Suppressor macrophage (primary cell): ENCODE measurements around the gene ADAMTS16.
"Not testable (repeated sequence)": the region's sequence is repeated elsewhere in the genome, so short reads cannot be mapped to it uniquely, and the experiment has no call there.

Experiments
- DNase-seq, 4 experiments: peaks; one replicate each; pipeline ENCODE4 v3.0.0-alpha.2; 2020 to 2022
- total RNA-seq, 17 experiments: gene quantifications; one replicate each; lab custom pipeline; 2026; ENCODE audit warnings: mixed read lengths in 6 of 17, inconsistent platforms in 3 of 17; lab: John Stamatoyannopoulos, UW

Gene ADAMTS16, protein sequence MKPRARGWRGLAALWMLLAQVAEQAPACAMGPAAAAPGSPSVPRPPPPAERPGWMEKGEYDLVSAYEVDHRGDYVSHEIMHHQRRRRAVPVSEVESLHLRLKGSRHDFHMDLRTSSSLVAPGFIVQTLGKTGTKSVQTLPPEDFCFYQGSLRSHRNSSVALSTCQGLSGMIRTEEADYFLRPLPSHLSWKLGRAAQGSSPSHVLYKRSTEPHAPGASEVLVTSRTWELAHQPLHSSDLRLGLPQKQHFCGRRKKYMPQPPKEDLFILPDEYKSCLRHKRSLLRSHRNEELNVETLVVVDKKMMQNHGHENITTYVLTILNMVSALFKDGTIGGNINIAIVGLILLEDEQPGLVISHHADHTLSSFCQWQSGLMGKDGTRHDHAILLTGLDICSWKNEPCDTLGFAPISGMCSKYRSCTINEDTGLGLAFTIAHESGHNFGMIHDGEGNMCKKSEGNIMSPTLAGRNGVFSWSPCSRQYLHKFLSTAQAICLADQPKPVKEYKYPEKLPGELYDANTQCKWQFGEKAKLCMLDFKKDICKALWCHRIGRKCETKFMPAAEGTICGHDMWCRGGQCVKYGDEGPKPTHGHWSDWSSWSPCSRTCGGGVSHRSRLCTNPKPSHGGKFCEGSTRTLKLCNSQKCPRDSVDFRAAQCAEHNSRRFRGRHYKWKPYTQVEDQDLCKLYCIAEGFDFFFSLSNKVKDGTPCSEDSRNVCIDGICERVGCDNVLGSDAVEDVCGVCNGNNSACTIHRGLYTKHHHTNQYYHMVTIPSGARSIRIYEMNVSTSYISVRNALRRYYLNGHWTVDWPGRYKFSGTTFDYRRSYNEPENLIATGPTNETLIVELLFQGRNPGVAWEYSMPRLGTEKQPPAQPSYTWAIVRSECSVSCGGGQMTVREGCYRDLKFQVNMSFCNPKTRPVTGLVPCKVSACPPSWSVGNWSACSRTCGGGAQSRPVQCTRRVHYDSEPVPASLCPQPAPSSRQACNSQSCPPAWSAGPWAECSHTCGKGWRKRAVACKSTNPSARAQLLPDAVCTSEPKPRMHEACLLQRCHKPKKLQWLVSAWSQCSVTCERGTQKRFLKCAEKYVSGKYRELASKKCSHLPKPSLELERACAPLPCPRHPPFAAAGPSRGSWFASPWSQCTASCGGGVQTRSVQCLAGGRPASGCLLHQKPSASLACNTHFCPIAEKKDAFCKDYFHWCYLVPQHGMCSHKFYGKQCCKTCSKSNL
- total RNA-seq = 0 to 3.1 (median 0) reads per million in 17 experiments

DNA sequence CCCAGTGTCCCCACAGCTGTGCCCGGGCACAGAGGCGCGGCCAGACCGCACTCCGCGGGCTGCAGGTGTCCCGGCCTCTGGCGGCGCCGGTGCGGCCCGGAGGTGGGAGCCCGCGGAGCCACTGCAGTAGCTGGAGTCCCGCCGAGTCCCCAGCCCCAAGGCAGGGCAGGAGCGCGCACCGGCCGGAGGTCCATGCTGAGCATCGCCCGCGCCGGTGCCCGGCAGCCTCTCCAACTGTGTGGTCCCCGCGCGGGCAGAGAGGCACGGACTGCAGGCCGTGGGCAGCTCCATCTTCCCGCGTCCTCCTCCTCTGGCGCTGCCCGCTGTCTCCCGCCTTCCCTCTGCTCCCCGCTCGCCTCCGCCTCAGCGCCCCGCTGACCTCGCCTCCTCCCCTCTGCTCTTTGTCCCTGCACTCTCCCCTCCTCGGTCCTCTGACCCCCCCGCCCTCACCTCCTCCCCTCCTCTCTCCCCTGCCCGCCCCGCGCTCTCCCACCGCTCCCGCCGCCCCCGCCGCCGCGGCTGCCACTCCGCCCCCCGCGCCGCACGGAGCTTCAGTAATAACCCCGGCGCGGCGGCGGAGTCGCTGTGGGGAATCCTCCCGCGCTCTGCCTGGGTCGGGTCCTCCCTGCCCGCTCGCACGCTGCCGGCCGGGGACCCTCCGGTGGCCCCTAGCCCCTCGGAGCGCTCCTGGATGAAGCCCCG, at the start of gene ADAMTS16:
ADAMTS16 (plus strand) TSS at position 554 of the 702 bp plus-strand sequence; CDS start at position 692, 138 bp downstream.
- no peak for DNase-seq

DNA sequence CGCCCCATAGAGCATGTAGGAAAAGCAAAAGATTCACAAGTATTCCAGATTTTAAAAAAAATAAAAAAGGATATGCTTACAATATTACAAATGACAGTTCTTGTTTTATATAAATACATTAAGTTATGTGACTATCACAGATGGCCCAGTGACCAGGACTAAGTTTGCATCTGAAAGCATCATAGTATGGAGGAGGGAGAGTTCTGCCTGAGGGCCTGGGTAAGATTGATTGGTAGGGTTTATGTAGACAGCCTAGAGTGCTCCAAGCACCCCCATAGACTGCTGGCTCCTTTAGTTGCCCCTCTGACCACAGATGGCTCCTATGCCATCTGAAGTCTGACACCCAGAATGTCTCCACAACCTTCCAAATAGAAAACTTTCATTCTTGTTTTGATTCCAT, 48.0 kb upstream of the ADAMTS16 start:
- no peak for DNase-seq

GRCh38 chr5:5100635-5101034, 39.5 kb upstream of the ADAMTS16 start:
- DNase-seq = no peak

DNA sequence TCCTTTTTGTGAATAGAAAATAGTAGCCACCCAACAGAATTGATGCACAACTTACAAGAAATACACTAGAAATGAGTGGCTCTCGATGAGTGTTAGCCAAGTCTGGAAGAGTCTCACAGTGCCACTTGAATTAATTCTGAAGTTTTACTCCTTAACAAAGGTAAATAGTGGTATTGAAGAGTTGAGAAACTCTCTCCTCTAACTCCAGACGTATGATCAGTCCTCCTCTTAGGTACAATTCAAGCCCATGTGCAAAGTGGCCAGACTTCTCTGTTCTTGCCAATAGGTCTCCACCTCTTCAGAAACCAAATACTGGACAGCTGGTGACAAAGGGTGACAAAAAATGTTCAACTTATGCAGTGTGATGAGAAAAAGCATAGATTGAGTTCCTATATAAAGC, 38.5 kb upstream of the ADAMTS16 start:
- no peak for DNase-seq

GRCh38 chr5:5103245-5103644, 36.9 kb upstream of the ADAMTS16 start:
- no peak for DNase-seq

DNA sequence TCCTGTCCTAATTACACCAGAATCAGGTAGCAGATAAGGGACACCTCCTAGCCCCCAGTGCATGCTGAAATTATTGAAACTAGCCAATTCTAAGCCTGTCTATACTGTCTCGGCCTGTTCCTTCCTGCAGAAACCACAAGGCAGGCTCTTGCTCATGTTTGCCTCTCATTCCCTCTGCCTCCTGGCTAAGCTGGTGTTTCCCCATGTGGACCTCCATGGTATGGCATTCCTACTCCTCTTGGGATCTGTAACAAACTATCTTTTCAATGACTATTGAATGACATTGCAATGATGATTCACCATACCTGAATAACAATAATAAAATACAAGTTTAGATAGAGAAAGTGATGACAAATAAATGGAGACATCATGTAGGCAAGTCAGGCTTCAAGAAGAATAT, 35.6 kb upstream of the ADAMTS16 start:
- DNase-seq = no peak

- DNase-seq = no peak
Observed at GRCh38 chr5:5105531-5105930, 34.6 kb upstream of the ADAMTS16 start.

- DNase-seq = no peak
Observed at GRCh38 chr5:5116956-5117355, 23.2 kb upstream of the ADAMTS16 start.

DNA sequence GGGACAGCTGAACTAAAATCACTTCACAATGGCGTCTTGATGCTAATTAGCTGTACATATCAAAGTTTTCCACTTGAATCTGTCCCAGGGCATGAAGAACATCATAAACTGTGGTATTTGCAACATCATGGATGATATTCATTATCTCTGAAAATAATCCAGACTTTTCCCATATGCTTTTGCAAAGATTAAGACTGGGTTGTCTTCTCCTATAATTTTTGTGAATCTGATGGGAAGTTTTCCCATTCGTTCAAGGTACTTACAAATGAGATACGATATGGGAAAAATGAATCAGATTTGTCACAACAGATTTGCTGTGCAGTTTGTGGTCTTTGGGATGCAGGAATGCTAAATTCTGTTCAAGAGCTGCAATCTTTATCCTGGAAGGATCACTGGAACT, 17.4 kb upstream of the ADAMTS16 start:
- DNase-seq = no peak

GRCh38 chr5:5124231-5124630, 15.9 kb upstream of the ADAMTS16 start:
- no peak for DNase-seq

DNA sequence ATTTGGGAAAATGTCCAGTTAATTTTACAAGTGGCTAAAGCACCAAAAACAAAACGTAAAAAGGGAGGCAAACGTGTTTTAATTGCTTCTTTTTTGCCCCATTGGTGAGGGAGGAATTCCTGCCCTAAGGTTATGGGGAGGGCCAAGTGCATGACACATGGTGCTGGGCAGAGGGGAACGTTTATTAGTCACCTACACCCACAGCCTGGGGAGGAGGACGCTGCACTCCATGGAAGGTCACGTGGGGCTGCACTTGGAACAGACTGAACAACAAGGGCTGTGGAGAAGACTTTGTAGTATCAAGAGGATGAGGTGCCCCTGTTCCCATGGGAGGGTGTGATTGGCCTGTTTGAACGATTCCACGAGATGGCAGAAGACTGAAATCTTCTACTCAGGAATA, 13.7 kb upstream of the ADAMTS16 start:
- peak in 2 of 4 experiments; percentile 10 to 30 for DNase-seq

DNA sequence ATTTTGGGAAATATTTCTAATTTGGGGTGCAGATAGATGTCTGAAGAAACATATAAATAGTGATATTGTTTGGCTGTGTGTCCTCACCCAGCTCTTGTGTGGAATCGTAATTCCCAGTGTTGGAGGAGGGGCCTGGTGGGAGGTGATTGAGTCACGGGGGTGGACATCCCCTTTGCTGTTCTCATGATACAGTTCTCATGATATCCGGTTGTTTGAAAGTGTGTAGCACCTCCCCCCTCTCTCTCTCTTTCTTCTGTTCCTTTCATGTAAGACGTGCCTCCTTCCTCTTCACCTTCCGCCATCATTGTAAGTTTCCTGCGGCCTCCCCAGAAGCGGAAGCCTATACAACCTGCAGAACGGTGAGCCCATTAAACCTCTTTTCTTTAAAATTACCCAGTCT, 11.4 kb upstream of the ADAMTS16 start:
- DNase-seq = no peak

- DNase-seq = no peak
Observed at GRCh38 chr5:5132234-5132633, 7.9 kb upstream of the ADAMTS16 start.

GRCh38 chr5:5132693-5133295, 7.3 kb upstream of the ADAMTS16 start:
- DNase-seq = no peak

- DNase-seq = no peak
Observed at GRCh38 chr5:5134107-5134506, 6.0 kb upstream of the ADAMTS16 start.

DNA sequence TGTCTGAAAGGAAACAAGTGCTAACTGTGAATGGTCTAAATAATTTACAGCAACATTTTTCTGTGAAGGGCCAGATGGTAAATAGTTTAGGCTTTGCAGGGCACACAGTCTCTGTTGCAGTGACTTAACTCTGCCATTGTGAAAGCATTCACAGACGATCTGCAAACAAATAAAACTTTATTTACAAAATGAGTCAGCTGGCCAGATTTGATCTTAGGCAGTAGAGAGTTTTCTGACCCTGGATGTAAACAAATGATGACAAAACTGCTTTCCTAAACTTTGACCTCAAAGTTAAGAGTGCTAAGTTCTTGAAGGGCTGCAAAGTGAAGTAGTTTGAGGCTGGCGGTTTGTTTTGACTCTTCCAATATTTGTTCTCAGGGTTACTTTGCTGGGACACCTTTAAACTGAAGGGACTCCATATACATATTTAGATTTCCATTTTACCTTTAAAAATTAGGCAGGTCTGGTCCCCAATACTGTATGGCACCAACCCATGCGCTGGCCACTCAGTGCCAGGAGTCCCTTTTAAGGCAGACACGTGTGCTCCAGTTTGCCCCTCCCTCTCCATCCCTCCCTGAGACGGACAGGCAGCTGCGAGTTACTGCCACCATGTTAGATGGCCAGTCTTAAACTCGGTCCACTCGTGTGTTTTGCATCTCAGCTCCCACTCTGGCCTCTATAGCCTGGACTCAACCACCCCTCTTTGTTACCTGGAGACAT, 4.0 kb upstream of the ADAMTS16 start:
- no peak for DNase-seq

GRCh38 chr5:5137851-5138250, 2.3 kb upstream of the ADAMTS16 start:
- not testable (repeated sequence) for DNase-seq

GRCh38 chr5:5139336-5139776, 774 bp upstream of the ADAMTS16 start:
- DNase-seq = no peak

- DNase-seq = no peak
Observed at GRCh38 chr5:5140479-5141338, 579 bp downstream of the ADAMTS16 start.

DNA sequence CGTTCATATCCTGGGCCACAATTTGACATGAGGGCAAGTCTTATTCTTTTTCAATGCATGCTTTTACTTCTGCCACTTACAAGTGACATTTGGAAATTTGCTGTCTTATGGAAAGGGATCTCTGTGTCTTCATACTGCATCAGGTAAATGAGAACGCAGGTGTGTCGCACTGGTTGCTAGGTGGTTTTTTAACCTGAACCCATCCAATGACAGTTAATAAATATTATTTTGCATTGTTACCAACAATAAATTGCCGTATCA, 1.1 kb downstream of the ADAMTS16 start:
- no peak for DNase-seq
